ENCODE results near the gene MRPS25. TPM values are rescaled to one million over a fixed set of nuclear protein-coding genes. Genes with fewer than 3 reads are reported as not detected.

Gene MRPS25
- total RNA-seq, 1 donor from 2014 or later: 141 TPM

DNA sequence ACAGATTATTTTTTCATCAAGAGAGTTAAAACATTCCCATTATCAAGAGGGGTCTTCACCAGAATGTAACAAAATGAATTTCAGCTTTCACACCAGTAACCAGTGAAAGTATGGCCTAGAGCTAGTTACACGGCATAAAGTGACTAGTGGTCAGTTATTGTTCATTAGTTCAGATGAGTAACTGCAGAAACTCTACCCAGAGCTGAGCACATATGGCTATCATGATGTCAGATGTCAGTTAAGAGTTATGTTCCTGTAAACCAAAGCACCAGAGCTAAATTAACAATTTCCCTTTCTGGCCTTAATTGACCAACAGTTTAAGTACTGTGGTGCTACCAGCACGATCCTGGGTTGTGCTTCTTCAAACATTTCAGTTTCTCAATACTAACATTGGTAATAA, 6.6 kb upstream of the MRPS25 start:
- Mint-ChIP-seq H3K36me3 (ENCODE audit: unreplicated experiment) (no peaks in the 10 kb centered on the region), H3K27ac (ENCODE audit: unreplicated experiment) (no peak overlapping the region), H3K4me1 (ENCODE audit: low read depth, unreplicated experiment) (peaks cover 10% of the 10 kb centered on the region), H3K9me3 (ENCODE audit: unreplicated experiment) (peaks cover 1% of the 10 kb centered on the region), H3K4me3 (ENCODE audit: unreplicated experiment) (no peak overlapping the region), H3K27me3 (ENCODE audit: unreplicated experiment) (peaks cover 2% of the 10 kb centered on the region)
- TF ChIP-seq, protein P1, sequence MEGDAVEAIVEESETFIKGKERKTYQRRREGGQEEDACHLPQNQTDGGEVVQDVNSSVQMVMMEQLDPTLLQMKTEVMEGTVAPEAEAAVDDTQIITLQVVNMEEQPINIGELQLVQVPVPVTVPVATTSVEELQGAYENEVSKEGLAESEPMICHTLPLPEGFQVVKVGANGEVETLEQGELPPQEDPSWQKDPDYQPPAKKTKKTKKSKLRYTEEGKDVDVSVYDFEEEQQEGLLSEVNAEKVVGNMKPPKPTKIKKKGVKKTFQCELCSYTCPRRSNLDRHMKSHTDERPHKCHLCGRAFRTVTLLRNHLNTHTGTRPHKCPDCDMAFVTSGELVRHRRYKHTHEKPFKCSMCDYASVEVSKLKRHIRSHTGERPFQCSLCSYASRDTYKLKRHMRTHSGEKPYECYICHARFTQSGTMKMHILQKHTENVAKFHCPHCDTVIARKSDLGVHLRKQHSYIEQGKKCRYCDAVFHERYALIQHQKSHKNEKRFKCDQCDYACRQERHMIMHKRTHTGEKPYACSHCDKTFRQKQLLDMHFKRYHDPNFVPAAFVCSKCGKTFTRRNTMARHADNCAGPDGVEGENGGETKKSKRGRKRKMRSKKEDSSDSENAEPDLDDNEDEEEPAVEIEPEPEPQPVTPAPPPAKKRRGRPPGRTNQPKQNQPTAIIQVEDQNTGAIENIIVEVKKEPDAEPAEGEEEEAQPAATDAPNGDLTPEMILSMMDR (IDR thresholded peaks at IDR 0.05; ENCODE audit: partially characterized antibody, unreplicated experiment): no peak
- DNase-seq: no peak

DNA sequence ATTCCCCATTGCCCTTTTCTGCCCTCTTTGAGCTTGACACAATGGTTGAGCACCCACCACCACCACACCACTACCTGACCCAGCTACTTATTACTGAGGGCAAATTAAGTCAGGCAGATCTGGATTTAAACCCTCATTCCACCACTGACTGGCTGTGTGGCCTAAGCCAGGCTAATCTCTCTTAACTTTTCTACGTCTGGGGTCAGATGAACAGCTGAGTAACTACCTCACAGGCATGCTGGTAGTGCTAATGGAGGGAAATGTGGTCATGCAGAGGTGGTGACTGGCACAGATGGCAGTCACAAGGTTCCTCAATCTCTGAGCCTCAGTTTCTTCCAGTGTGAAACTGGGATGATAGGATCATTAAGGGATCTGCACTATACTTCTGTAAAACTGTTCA, 4.3 kb upstream of the MRPS25 start:
- Mint-ChIP-seq H3K27me3 (ENCODE audit: unreplicated experiment) (peaks cover 4% of the 10 kb centered on the region), H3K36me3 (ENCODE audit: unreplicated experiment) (no peaks in the 10 kb centered on the region), H3K27ac (ENCODE audit: unreplicated experiment) (no peak overlapping the region), H3K9me3 (ENCODE audit: unreplicated experiment) (peaks cover 5% of the 10 kb centered on the region), H3K4me1 (ENCODE audit: low read depth, unreplicated experiment) (peaks cover 10% of the 10 kb centered on the region), H3K4me3 (ENCODE audit: unreplicated experiment) (no peak overlapping the region)
- no peak for DNase-seq
- TF ChIP-seq, protein P1 (IDR thresholded peaks at IDR 0.05; ENCODE audit: partially characterized antibody, unreplicated experiment): no peak

DNA sequence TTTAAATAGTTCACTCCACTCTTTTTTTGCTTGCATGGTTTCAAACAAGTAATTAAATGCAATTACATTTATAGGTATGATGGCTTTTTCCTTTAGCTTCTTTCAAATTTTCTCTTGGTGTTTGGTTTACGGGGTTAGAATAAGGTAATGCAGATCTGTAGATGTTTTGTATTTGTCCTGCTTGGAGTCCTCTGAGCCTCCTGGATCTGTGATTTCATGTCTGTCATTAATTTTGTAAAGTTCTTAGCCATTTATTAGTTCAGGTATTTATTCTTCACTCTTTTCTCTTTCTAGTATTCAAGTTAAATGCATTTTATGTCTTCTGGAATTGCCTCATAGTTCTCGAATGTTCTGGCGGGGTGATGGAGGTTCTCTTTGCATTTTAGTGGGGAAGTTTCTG, 1.4 kb upstream of the MRPS25 start:
- no peaks in the 10 kb centered on the region for H3K36me3 Mint-ChIP-seq (ENCODE audit: unreplicated experiment)
- H3K9me3 Mint-ChIP-seq (ENCODE audit: unreplicated experiment): peaks cover 10% of the 10 kb centered on the region
- no peak overlapping the region for H3K27ac Mint-ChIP-seq (ENCODE audit: unreplicated experiment)
- H3K27me3 Mint-ChIP-seq (ENCODE audit: unreplicated experiment): peaks cover 5% of the 10 kb centered on the region
- TF ChIP-seq, protein P1 (IDR thresholded peaks at IDR 0.05; ENCODE audit: partially characterized antibody, unreplicated experiment): no peak
- H3K4me3 Mint-ChIP-seq (ENCODE audit: unreplicated experiment): no peak overlapping the region
- DNase-seq: no peak
- H3K4me1 Mint-ChIP-seq (ENCODE audit: low read depth, unreplicated experiment): peaks cover 16% of the 10 kb centered on the region

DNA sequence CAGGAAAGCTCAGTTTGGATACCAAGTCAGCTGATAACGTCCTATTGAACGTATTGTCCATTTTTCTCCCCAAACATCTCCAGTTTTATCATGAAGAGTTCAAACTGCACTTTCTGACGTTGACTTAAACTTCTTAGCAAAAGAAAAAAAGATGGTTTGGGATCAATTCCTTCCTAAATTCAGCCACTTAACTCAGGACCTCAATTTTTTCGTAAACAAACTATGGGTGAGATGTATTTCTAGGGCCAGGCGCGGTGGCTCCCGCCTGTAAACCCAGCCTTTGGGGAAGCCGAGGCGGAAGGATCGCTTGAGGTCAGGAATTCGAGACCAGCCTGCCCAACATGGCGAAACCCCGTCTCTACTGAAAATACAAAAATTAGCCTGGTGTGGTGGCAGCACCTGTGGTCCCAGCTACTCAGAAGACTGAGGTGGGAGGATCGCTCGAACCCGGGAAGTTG, 464 bp upstream of the MRPS25 start:
- TF ChIP-seq, protein P1 (IDR thresholded peaks at IDR 0.05; ENCODE audit: partially characterized antibody, unreplicated experiment): no peak
- peaks cover 13% of the 10 kb centered on the region for H3K9me3 Mint-ChIP-seq (ENCODE audit: unreplicated experiment)

DNA sequence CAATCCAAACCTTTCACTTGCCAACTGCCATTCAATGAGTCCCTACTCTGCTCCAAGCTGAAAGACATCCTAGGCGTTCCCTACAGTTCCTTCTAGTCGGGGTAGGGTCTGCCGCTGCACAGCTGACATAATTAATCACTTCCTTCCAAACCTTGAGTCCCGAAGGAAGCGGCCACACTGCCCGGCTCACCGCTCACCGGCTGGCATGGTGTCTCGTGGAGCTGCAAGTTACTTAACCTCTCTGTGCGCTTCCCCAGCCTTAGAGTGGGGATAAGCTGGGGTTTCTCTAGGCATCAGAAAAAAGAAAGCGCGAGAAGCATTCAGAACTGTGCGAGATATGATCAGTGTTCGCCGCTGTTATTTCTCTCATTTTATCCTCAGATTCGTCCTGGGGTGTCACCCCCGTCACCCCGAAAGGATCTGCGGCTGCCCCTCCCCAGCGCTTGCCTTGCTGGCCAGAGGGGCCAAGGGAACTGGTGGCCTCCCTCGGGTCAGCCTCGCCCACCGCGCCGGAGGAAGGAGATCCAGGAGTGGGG, 748 bp downstream of the MRPS25 start:
- H3K4me3 Mint-ChIP-seq (ENCODE audit: unreplicated experiment): peak overlapping the region; percentile 94
- H3K27ac Mint-ChIP-seq (ENCODE audit: unreplicated experiment): peak overlapping the region; percentile 94
- DNase-seq: peak; percentile 40
- H3K36me3 Mint-ChIP-seq (ENCODE audit: unreplicated experiment): peaks cover 5% of the 10 kb centered on the region
- H3K4me1 Mint-ChIP-seq (ENCODE audit: low read depth, unreplicated experiment): peaks cover 17% of the 10 kb centered on the region
- H3K9me3 Mint-ChIP-seq (ENCODE audit: unreplicated experiment): peaks cover 13% of the 10 kb centered on the region
- peaks cover 7% of the 10 kb centered on the region for H3K27me3 Mint-ChIP-seq (ENCODE audit: unreplicated experiment)
- TF ChIP-seq, protein P1 (IDR thresholded peaks at IDR 0.05; ENCODE audit: partially characterized antibody, unreplicated experiment): no peak

More for the DNA sequence above, 464 bp upstream of the MRPS25 start:
- Mint-ChIP-seq H3K4me3 (ENCODE audit: unreplicated experiment) (peak overlapping the region; percentile 94), H3K27me3 (ENCODE audit: unreplicated experiment) (peaks cover 7% of the 10 kb centered on the region), H3K36me3 (ENCODE audit: unreplicated experiment) (peaks cover 5% of the 10 kb centered on the region), H3K4me1 (ENCODE audit: low read depth, unreplicated experiment) (peaks cover 17% of the 10 kb centered on the region), H3K27ac (ENCODE audit: unreplicated experiment) (peak overlapping the region; percentile 91)
- no peak for DNase-seq

All from glutamatergic neuron (in vitro differentiated cells).